HG02981 (cell line): ENCODE results near the gene RAD50.

ENCODE experiments used
- ATAC-seq: cut with Tn5 transposase; IDR thresholded peaks from one replicate; pipeline ENCODE4 v1.9.1; 2021; ENCODE audit warnings: mild to moderate bottlenecking, moderate library complexity; ENCODE audit not compliant: unreplicated experiment

Gene RAD50

DNA sequence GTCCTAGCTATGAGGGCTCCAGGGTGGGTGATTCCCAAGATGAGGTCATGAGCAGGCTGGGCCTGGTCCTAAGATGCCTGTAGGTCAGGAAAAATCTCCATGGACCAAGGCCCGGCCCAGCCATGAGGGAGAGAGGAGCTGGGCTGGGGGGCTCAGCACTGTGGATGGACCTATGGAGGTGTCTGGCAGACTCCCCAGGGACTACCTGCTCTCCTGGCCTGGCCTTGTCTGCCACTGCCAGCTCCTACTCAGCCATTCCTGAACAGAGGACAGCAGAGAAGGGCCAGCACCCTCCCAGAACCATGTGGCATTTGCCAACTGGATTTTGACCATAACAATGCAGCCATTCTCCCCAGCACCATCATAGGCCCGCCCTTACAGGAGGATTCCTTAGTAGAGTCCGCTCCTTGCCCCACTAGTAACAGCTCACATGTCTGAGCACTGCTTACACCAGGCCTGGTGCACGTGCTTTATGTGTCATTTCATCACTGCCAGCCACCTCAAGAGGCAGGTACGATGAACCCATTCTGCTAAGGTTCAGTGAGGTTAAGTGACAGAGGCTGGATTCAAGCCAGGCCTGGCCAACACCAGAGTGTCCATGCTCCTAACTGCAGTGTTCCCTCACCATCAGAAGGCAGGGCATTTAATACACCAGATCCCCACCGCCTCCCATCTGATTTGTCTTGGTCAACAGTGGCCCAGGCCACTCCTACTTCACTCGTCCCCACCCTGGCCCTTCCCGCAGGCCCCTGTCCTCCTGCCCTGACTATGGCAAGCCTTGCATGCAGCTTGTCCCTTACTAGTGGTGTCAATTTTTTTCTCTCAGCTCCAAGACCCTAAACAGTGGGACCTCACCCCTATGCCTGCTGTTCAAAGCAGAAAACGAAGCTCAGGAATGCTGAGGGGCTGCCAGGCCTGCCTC is 101.9 kb downstream of the RAD50 start:
- ATAC-seq: no peak

DNA sequence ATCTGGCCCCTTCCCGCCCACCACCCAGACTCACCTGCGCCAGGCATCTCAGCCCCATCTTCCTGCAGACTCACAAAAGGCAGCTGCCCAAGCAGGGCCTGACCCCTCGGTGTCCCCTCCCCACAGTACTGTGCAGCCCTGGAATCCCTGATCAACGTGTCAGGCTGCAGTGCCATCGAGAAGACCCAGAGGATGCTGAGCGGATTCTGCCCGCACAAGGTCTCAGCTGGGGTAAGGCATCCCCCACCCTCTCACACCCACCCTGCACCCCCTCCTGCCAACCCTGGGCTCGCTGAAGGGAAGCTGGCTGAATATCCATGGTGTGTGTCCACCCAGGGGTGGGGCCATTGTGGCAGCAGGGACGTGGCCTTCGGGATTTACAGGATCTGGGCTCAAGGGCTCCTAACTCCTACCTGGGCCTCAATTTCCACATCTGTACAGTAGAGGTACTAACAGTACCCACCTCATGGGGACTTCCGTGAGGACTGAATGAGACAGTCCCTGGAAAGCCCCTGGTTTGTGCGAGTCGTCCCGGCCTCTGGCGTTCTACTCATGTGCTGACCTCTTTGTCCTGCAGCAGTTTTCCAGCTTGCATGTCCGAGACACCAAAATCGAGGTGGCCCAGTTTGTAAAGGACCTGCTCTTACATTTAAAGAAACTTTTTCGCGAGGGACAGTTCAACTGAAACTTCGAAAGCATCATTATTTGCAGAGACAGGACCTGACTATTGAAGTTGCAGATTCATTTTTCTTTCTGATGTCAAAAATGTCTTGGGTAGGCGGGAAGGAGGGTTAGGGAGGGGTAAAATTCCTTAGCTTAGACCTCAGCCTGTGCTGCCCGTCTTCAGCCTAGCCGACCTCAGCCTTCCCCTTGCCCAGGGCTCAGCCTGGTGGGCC is 103.1 kb downstream of the RAD50 start:
- ATAC-seq: no peak

- no peak for ATAC-seq
Observed at GRCh38 chr5:132661231-132662003, 104.6 kb downstream of the RAD50 start.

GRCh38 chr5:132662004-132662401 is 105.2 kb downstream of the RAD50 start:
- ATAC-seq: no peak

- ATAC-seq: peak; percentile 58
Observed at GRCh38 chr5:132662925-132663770, 106.4 kb downstream of the RAD50 start.

DNA sequence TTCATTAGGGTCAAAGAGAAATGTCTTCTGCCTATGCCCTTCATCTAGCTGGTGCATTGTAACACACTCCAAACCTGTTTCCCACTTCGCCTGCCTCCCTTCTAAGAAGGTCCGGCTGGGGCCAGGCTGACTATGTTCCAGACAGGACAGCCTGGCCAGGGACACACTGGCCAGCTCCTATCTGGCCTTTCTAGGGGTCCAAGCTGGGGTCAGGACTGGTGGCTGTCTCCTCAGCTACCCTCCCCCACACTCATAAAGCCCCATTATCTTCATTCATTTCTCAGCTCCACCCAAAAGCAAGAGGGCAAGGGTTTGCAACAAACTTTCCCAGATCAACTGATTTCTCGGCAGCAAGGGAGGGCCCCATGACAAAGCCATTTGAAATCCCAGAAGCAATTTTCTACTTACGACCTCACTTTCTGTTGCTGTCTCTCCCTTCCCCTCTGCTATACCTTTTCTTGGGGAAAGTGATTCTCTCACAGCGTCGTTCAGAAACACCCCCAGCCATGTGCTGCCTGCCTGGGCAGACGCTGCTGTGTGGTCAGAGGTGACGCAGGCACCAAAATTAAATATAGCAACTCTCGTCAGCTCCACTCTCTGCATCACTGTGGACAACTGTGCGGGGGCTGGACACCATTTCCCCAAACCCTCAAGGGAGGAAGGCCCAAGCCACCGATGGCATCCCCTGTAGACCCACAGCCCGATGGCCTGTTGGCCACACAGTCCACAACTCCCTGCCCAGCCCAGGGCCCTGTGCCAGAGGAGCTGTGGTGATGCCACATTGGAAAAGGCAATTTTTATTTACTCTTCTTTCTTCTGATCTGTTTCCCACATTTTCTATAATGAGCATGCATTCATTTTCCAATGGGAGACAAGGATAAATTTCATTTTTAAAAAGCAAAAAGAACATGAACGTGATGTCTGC is 107.3 kb downstream of the RAD50 start:
- ATAC-seq: peak; percentile 52

DNA sequence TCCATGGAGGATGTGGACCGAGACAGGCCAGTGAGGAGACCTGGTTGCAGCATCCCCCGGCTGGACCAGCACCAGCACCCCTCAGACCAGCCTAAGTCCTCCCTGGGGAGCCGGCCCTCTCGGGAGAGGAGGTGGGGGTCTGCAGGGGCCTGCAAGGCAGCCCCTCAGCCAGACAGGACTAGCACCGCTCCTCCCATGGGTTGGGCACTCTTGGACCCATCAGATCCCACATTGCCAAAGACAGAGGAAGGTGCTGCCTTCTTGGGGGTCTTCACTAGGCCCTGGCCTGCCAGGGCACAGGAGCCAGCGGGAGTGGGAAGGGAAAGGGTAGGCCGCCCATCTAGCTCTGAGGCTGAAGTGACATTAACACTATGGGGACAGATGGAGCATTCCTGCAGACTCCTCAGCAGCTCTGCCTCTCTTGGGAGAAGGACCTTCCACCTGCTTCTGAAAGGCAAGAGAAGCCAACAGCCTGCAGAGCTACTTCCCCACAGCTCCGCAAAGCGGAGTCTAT is 108.0 kb downstream of the RAD50 start:
- ATAC-seq: no peak

- no peak for ATAC-seq
Observed at GRCh38 chr5:132665574-132666080, 108.8 kb downstream of the RAD50 start.

- no peak for ATAC-seq
Observed at GRCh38 chr5:132666310-132667123, 109.7 kb downstream of the RAD50 start.

DNA sequence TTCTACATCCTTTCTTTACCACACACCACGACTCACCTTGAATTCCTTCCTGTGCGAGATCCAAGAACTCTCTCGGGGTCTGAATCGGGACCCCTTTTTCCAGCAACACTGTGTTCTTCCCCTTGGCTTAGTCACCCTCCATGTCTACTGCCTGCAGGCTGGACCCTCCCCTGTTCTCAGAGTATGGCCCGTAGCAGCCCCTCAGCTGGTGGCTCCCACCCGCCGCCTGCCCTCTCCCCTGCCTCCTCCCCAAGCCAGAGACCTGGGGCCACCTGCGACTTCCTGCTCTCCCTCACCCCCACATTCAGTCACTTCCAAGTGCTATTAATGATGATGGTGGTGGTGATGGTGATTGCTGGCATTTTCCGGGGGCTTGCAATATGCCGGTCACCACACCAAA is 110.5 kb downstream of the RAD50 start:
- no peak for ATAC-seq

GRCh38 chr5:132667761-132668705 is 111.3 kb downstream of the RAD50 start:
- ATAC-seq: no peak

DNA sequence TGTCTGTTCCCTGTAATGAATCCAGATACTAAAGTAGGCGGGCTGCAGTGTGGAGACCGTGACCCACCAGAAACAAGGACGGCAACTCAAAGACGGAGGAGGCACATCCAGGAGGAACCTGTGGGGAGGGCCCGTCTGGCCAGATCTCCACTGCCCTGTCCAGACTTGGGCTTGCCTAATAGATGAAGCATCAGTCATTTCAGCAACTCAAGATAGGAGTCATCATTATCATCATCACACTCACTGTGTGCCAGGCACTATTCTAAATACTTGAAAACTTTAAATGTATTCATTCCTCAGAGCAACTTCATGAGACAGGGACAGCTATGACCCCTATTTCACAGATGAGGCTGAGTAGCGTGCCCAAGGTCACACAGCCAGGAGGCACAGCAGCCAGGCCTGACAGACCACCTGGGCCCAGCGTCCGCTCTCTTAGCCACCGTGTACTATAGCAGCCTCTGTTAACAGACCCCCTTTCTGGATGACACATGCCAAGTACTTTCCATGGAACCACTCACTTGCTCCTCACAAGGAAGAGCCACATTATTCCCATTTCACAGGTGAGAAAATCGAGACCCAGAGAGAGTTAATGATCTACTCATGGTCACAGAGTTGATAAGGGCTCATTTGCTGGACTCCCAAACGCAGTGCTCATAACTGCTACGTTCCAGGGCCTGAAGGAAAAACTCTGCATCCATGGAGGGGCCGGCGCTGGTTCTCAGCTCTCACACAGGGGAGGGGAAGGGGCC is 112.1 kb downstream of the RAD50 start:
- ATAC-seq: no peak

- ATAC-seq: no peak
Observed at GRCh38 chr5:132669455-132669820, 112.7 kb downstream of the RAD50 start.

DNA sequence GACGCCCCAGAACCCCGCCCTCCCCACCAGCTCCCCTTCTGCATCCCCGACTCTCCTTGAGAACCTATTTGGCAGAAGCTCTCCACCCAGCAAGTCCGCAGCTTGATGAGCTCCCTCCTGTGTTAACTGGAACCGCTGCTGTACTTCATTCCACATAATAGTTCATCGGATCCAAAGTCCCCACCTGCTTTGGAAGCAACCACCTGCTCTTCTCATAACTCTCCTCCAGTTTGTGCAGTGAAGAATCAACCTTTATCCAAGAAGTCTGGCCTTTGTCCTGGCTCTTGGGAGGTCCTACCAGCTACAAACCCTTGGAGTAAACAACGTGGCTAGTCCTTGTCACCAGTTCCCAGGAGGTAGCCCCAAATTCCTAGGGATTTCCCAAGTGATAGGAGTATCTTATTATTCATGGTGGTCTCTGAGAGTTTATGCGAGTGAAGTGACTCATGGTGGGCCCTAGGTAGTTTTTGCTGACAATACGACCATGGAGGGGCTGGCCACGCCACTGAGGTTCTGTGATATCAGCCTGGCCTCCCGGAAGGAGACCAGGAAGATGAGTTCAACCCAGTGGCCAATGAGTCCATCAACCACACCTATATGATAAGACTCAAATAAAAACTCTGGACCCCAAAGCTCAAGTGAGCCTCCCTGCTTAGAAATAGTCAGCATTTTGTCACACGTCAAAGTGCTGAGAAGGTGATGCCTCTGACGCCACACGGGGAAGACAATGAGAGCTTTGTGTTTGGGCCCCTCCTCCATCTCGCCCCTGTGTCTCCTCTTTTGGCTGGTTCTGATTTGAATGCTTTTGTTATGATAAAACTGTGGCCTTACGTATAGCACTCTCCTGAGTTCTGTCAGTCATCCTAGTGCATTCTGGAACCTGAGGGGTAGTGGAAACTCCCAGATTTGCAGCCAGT is 113.4 kb downstream of the RAD50 start:
- ATAC-seq: no peak

- no peak for ATAC-seq
Observed at GRCh38 chr5:132671000-132671399, 114.2 kb downstream of the RAD50 start.
